Measurements from ENCODE around the gene LRRC46. TPM values are rescaled to one million over a fixed set of nuclear protein-coding genes. Genes with fewer than 3 reads are reported as not detected.
A peak's percentile ranks its signal among the peaks of the same experiment; 100 is the strongest.

LRRC46 gene
- total RNA-seq, 1 donor from 2014 or later: 0.30 TPM

GRCh38 chr17:47844814-47845715 is 13.6 kb downstream of the LRRC46 start:
- H3K9ac ChIP-seq (ENCODE audit: low read length): no peak overlapping the region
- Mint-ChIP-seq H3K27me3 (ENCODE audit: low read depth, unreplicated experiment) (peaks cover 34% of the 10 kb centered on the region), H3K4me3 (ENCODE audit: unreplicated experiment) (no peak overlapping the region), H3K36me3 (ENCODE audit: low read depth, unreplicated experiment) (no peaks in the 10 kb centered on the region), H3K27ac (ENCODE audit: unreplicated experiment) (no peak overlapping the region), H3K9me3 (ENCODE audit: unreplicated experiment) (no peaks in the 10 kb centered on the region), H3K4me1 (ENCODE audit: low read depth, unreplicated experiment) (peaks cover 18% of the 10 kb centered on the region)
- no peak overlapping the region for H2AFZ ChIP-seq (ENCODE audit: low read depth, low read length)
- FAIRE-seq: no peak
- TF ChIP-seq, protein P1, sequence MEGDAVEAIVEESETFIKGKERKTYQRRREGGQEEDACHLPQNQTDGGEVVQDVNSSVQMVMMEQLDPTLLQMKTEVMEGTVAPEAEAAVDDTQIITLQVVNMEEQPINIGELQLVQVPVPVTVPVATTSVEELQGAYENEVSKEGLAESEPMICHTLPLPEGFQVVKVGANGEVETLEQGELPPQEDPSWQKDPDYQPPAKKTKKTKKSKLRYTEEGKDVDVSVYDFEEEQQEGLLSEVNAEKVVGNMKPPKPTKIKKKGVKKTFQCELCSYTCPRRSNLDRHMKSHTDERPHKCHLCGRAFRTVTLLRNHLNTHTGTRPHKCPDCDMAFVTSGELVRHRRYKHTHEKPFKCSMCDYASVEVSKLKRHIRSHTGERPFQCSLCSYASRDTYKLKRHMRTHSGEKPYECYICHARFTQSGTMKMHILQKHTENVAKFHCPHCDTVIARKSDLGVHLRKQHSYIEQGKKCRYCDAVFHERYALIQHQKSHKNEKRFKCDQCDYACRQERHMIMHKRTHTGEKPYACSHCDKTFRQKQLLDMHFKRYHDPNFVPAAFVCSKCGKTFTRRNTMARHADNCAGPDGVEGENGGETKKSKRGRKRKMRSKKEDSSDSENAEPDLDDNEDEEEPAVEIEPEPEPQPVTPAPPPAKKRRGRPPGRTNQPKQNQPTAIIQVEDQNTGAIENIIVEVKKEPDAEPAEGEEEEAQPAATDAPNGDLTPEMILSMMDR (IDR thresholded peaks at IDR 0.05; ENCODE audit: insufficient read depth, low read depth, low read length): peak; percentile 36
- no peak for TF ChIP-seq EZH2 (IDR thresholded peaks at IDR 0.05; ENCODE audit: insufficient read depth, low read length)
- H3K4me1 ChIP-seq (ENCODE audit: insufficient read depth, low read length): peaks cover 10% of the 10 kb centered on the region
- no peaks in the 10 kb centered on the region for H4K20me1 ChIP-seq (ENCODE audit: insufficient read depth, low read length)
- H3K9me3 ChIP-seq (ENCODE audit: insufficient read depth, low read depth, low read length): no peaks in the 10 kb centered on the region
- H3K4me2 ChIP-seq (ENCODE audit: low read length): no peak overlapping the region
- no peaks in the 10 kb centered on the region for H3K36me3 ChIP-seq (ENCODE audit: insufficient read depth, low read length)
- no peaks in the 10 kb centered on the region for H3K79me2 ChIP-seq (ENCODE audit: insufficient read depth, low read length)
- no peak overlapping the region for H3K27ac ChIP-seq (ENCODE audit: low read depth, low read length)
- no peak for DNase-seq (ENCODE audit: low read depth)
- H3K4me3 ChIP-seq (ENCODE audit: insufficient read depth, low read depth, low read length): no peak overlapping the region
- H3K27me3 ChIP-seq (ENCODE audit: insufficient read depth, low read length): peaks cover 48% of the 10 kb centered on the region

GRCh38 chr17:47845716-47846075 is 14.2 kb downstream of the LRRC46 start:
- Mint-ChIP-seq H3K4me1 (ENCODE audit: low read depth, unreplicated experiment) (peaks cover 18% of the 10 kb centered on the region), H3K27ac (ENCODE audit: unreplicated experiment) (no peak overlapping the region)
- no peak for FAIRE-seq

More at GRCh38 chr17:47845716-47846075, 14.2 kb downstream of the LRRC46 start:
- Histone ChIP-seq H3K9ac (ENCODE audit: low read length) (no peak overlapping the region), H3K79me2 (ENCODE audit: insufficient read depth, low read length) (no peaks in the 10 kb centered on the region), H3K36me3 (ENCODE audit: insufficient read depth, low read length) (no peaks in the 10 kb centered on the region), H3K27ac (ENCODE audit: low read depth, low read length) (no peak overlapping the region), H4K20me1 (ENCODE audit: insufficient read depth, low read length) (no peaks in the 10 kb centered on the region), H3K9me3 (ENCODE audit: insufficient read depth, low read depth, low read length) (no peaks in the 10 kb centered on the region), H3K4me1 (ENCODE audit: insufficient read depth, low read length) (peaks cover 10% of the 10 kb centered on the region), H3K4me3 (ENCODE audit: insufficient read depth, low read depth, low read length) (no peak overlapping the region), H2AFZ (ENCODE audit: low read depth, low read length) (no peak overlapping the region), H3K27me3 (ENCODE audit: insufficient read depth, low read length) (peaks cover 54% of the 10 kb centered on the region), H3K4me2 (ENCODE audit: low read length) (no peak overlapping the region)
- TF ChIP-seq, protein P1 (IDR thresholded peaks at IDR 0.05; ENCODE audit: insufficient read depth, low read depth, low read length): no peak
- no peak for TF ChIP-seq EZH2 (IDR thresholded peaks at IDR 0.05; ENCODE audit: insufficient read depth, low read length)
- Mint-ChIP-seq H3K36me3 (ENCODE audit: low read depth, unreplicated experiment) (no peaks in the 10 kb centered on the region), H3K9me3 (ENCODE audit: unreplicated experiment) (no peaks in the 10 kb centered on the region), H3K4me3 (ENCODE audit: unreplicated experiment) (no peak overlapping the region), H3K27me3 (ENCODE audit: low read depth, unreplicated experiment) (peaks cover 40% of the 10 kb centered on the region)
- DNase-seq (ENCODE audit: low read depth): no peak
